Caco-2 (cell line): ENCODE measurements around the gene LRRN1. TPM values are rescaled to one million over a fixed set of nuclear protein-coding genes. Genes with fewer than 3 reads are reported as not detected.

Source experiments
- BruUV-seq: library from RNA; stranded (reverse); fragments of 400-500 nt; replicated peaks from 2 replicates; lab custom pipeline; 2021; lab: Mats Ljungman, UMichigan
- CTCF ChIA-PET: fragments of 300-600 bp; sonication (Branson Sonifier 250); formaldehyde crosslinking; loops from one replicate; lab custom pipeline; 2022; ENCODE audit warnings: antibody characterized with exemption; lab: Charles Lee
- POLR2A ChIA-PET: fragments of 300-600 bp; sonication (Branson Sonifier 250); formaldehyde crosslinking; loops from one replicate; lab custom pipeline; 2022; ENCODE audit warnings: antibody characterized with exemption; lab: Charles Lee
- DNase-seq, 2 experiments: peaks; one replicate each; pipeline versions ENCODE4 v3.0.0 to v3.0.0-alpha.2; 2020 to 2022
- H3K27me3 ChIP-seq: replicated peaks from 2 replicates; pipeline ENCODE4 v1.6.0; 2011; ENCODE audit warnings: low read length; ENCODE audit not compliant: control insufficient read depth, insufficient read depth
- H3K36me3 ChIP-seq: 2 replicates; pipeline ENCODE4 v1.5.1; 2011; ENCODE audit warnings: low read length; ENCODE audit not compliant: control insufficient read depth, insufficient read depth
- H3K4me1 ChIP-seq: fragments of 250-450 bp; sonication (Bioruptor Pico); 2 replicates; pipeline ENCODE4 v1.5.1; 2020; ENCODE audit warnings: mild to moderate bottlenecking
- H3K4me3 ChIP-seq: 2 replicates; pipeline ENCODE4 v1.5.1; 2011; ENCODE audit warnings: low read depth, mild to moderate bottlenecking, control low read depth, low read length
- H3K9me3 ChIP-seq: fragments of 250-450 bp; sonication (Bioruptor Pico); 2 replicates; pipeline ENCODE4 v1.5.1; 2020; ENCODE audit warnings: mild to moderate bottlenecking, moderate library complexity
- H3K27ac Mint-ChIP-seq: one replicate; pipeline ENCODE4 v1.8.0; 2022; ENCODE audit warnings: mixed read lengths; ENCODE audit not compliant: unreplicated experiment
- H3K27me3 Mint-ChIP-seq: one replicate; pipeline ENCODE4 v1.8.0; 2022; ENCODE audit warnings: mixed read lengths; ENCODE audit not compliant: insufficient read depth, unreplicated experiment
- H3K36me3 Mint-ChIP-seq: one replicate; pipeline ENCODE4 v1.8.0; 2022; ENCODE audit warnings: mild to moderate bottlenecking, mixed read lengths; ENCODE audit not compliant: insufficient read depth, unreplicated experiment
- H3K4me1 Mint-ChIP-seq: one replicate; pipeline ENCODE4 v1.8.0; 2022; ENCODE audit warnings: low read depth, mixed read lengths; ENCODE audit not compliant: unreplicated experiment
- H3K4me3 Mint-ChIP-seq: one replicate; pipeline ENCODE4 v1.8.0; 2022; ENCODE audit warnings: mild to moderate bottlenecking, moderate library complexity, mixed read lengths; ENCODE audit not compliant: unreplicated experiment
- H3K9me3 Mint-ChIP-seq: one replicate; pipeline ENCODE4 v1.8.0; 2022; ENCODE audit warnings: mixed read lengths; ENCODE audit not compliant: unreplicated experiment
- CTCF ChIP-seq, 2 experiments: fragments of 200-600 bp in 1 of 2; IDR thresholded peaks; 1 replicate in 1 of 2; 2 replicates in 1 of 2; pipeline versions ENCODE4 v1.5.1 to v1.8.0; 2011 to 2022; ENCODE audit warnings: antibody characterized with exemption in 1 of 2, control low read depth in 1 of 2, inconsistent platforms in 1 of 2, low read depth in 1 of 2, low read length in 1 of 2, mild to moderate bottlenecking in 1 of 2, moderate library complexity in 1 of 2; ENCODE audit not compliant: insufficient read depth in 1 of 2, severe bottlenecking in 1 of 2, unreplicated experiment in 1 of 2
- intact Hi-C: fragments of 100-400 bp; cut with micrococcal nuclease; formaldehyde crosslinking; loops from one replicate; pipeline ENCODE4 v1.10.0; 2022; ENCODE audit not compliant: unreplicated experiment
- total RNA-seq: library from RNA; stranded (reverse); gene quantifications from 2 replicates; pipeline ENCODE4 v1.2.3, GENCODE V29; 2022

The LRRN1 gene
- total RNA-seq, 1 experiment from 2014 or later = 0.84 TPM

- H3K36me3 ChIP-seq = no peaks in the 10 kb centered on the region
- BruUV-seq = no TSS peak
- no peaks in the 10 kb centered on the region for H3K27me3 Mint-ChIP-seq
These were observed 22.5 kb downstream of the LRRN1 start for GRCh38 chr3:3821777-3822176.

GRCh38 chr3:3825035-3825434, 25.8 kb downstream of the LRRN1 start:
- CTCF ChIA-PET = no interaction called here

More at GRCh38 chr3:3821777-3822176, 22.5 kb downstream of the LRRN1 start:
- Mint-ChIP-seq H3K4me3 (no peak overlapping the region), H3K36me3 (no peaks in the 10 kb centered on the region), H3K4me1 (no peaks in the 10 kb centered on the region), H3K9me3 (no peaks in the 10 kb centered on the region), H3K27ac (no peak overlapping the region)
- no peaks in the 10 kb centered on the region for H3K4me1 ChIP-seq
- intact Hi-C loops = no loop called here
- no peak for TF ChIP-seq CTCF (IDR thresholded peaks at IDR 0.05; ENCODE audit: insufficient read depth in 1 of 2, low read depth in 1 of 2, low read length in 1 of 2, severe bottlenecking in 1 of 2, unreplicated experiment in 1 of 2)
- H3K27me3 ChIP-seq = no peaks in the 10 kb centered on the region
- no peak overlapping the region for H3K4me3 ChIP-seq
- no peaks in the 10 kb centered on the region for H3K9me3 ChIP-seq
- CTCF ChIA-PET = no interaction called here
- no peak for DNase-seq
- POLR2A ChIA-PET = no interaction called here

DNA sequence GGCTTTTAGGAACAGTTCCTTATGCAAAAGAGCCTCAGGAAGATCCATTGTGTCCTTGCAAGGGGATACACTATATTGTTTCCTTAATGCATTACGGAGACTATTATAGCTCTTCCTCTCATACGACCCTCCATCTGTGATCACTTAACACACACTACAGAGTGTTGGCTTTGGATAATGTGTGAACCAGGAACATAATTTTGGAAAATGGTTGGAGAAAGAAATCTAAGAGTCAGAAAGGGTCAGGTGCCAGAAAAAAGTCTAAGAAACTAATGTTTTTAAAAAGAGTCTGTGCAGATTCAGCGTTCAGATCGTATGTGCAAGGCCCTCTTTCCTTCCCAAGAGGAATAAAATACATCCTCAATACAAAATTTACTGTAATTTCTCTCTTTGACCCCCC, 27.3 kb downstream of the LRRN1 start:
- H3K27ac Mint-ChIP-seq = no peak overlapping the region
- no peaks in the 10 kb centered on the region for H3K36me3 Mint-ChIP-seq
- no peaks in the 10 kb centered on the region for H3K9me3 Mint-ChIP-seq
- POLR2A ChIA-PET = no interaction called here
- Histone ChIP-seq H3K27me3 (no peaks in the 10 kb centered on the region), H3K9me3 (no peaks in the 10 kb centered on the region), H3K4me1 (no peaks in the 10 kb centered on the region), H3K36me3 (no peaks in the 10 kb centered on the region), H3K4me3 (no peak overlapping the region)
- H3K4me3 Mint-ChIP-seq = no peak overlapping the region
- H3K27me3 Mint-ChIP-seq = no peaks in the 10 kb centered on the region
- H3K4me1 Mint-ChIP-seq = no peaks in the 10 kb centered on the region
- DNase-seq = no peak
- TF ChIP-seq CTCF (IDR thresholded peaks at IDR 0.05; ENCODE audit: insufficient read depth in 1 of 2, low read depth in 1 of 2, low read length in 1 of 2, severe bottlenecking in 1 of 2, unreplicated experiment in 1 of 2) = no peak
- no TSS peak for BruUV-seq
- intact Hi-C loops = no loop called here
- CTCF ChIA-PET = no interaction called here

More at GRCh38 chr3:3825035-3825434, 25.8 kb downstream of the LRRN1 start:
- intact Hi-C loops = no loop called here
- no peaks in the 10 kb centered on the region for H3K36me3 Mint-ChIP-seq
- no peak overlapping the region for H3K27ac Mint-ChIP-seq
- POLR2A ChIA-PET = no interaction called here
- Histone ChIP-seq H3K4me3 (no peak overlapping the region), H3K4me1 (no peaks in the 10 kb centered on the region), H3K27me3 (no peaks in the 10 kb centered on the region), H3K36me3 (no peaks in the 10 kb centered on the region), H3K9me3 (no peaks in the 10 kb centered on the region)
- no peak for TF ChIP-seq CTCF (IDR thresholded peaks at IDR 0.05; ENCODE audit: insufficient read depth in 1 of 2, low read depth in 1 of 2, low read length in 1 of 2, severe bottlenecking in 1 of 2, unreplicated experiment in 1 of 2)
- DNase-seq = no peak
- no peak overlapping the region for H3K4me3 Mint-ChIP-seq
- H3K4me1 Mint-ChIP-seq = no peaks in the 10 kb centered on the region
- BruUV-seq = no TSS peak
- H3K9me3 Mint-ChIP-seq = no peaks in the 10 kb centered on the region
- H3K27me3 Mint-ChIP-seq = no peaks in the 10 kb centered on the region
